Ishikawa (cell line): ENCODE data around the gene C1D.

Experiments used
- CEBPB ChIP-seq: IDR thresholded peaks from 2 replicates; pipeline ENCODE4 v1.6.1; 2012
- CREB1 ChIP-seq: IDR thresholded peaks from 2 replicates; pipeline ENCODE4 v1.6.1; 2012; ENCODE audit warnings: low read depth
- EGR1 ChIP-seq: IDR thresholded peaks from 2 replicates; pipeline ENCODE4 v1.6.1; 2012
- EP300 ChIP-seq: IDR thresholded peaks from 2 replicates; pipeline ENCODE4 v1.6.1; 2012; ENCODE audit warnings: borderline replicate concordance
- FOXM1 ChIP-seq: IDR thresholded peaks from 2 replicates; pipeline ENCODE4 v1.6.1; 2012; ENCODE audit warnings: low read depth, borderline replicate concordance
- MAX ChIP-seq: IDR thresholded peaks from 2 replicates; pipeline ENCODE4 v1.6.1; 2012
- NFIC ChIP-seq: IDR thresholded peaks from 2 replicates; pipeline ENCODE4 v1.6.1; 2012
- RAD21 ChIP-seq: IDR thresholded peaks from 2 replicates; pipeline ENCODE4 v1.6.1; 2012; ENCODE audit warnings: low read depth
- TAF1 ChIP-seq: IDR thresholded peaks from 2 replicates; pipeline ENCODE4 v1.6.1; 2012; ENCODE audit warnings: low read depth, mild to moderate bottlenecking
- TCF12 ChIP-seq: IDR thresholded peaks from 2 replicates; pipeline ENCODE4 v1.6.1; 2012; ENCODE audit warnings: low read depth
- TEAD4 ChIP-seq: IDR thresholded peaks from 2 replicates; pipeline ENCODE4 v1.6.1; 2012
- USF1 ChIP-seq: IDR thresholded peaks from 2 replicates; pipeline ENCODE4 v1.6.1; 2012
- YY1 ChIP-seq: IDR thresholded peaks from 2 replicates; pipeline ENCODE4 v1.6.1; 2012; ENCODE audit warnings: low read depth
- ZBTB7A ChIP-seq: IDR thresholded peaks from 2 replicates; pipeline ENCODE4 v1.6.1; 2012; ENCODE audit warnings: low read depth
- TF ChIP-seq, protein P1 (sequence below): IDR thresholded peaks from 2 replicates; pipeline ENCODE4 v1.6.1; 2012; ENCODE audit warnings: low read depth, mild to moderate bottlenecking

C1D gene

DNA sequence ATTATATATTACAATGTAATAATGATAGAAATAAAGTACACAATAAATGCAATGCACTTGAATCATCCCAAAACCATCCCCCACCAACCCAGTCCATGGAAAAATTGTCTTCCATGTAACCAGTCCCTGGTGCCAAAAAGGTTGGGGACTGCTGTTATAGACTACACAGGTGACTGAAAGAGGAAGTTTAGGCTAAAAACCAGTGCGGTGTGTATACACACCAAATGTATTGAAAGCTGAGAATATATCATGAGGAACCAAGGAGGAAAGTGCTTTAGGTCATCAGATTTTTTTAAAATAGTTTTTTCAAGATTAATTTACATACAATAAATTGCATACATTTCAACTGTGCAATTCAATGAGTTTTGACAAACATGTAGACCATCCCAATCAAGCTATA is 20.5 kb upstream of the C1D start:
- no peak for TF ChIP-seq USF1
- TF ChIP-seq TCF12 = no peak
- TF ChIP-seq TAF1 = no peak
- TF ChIP-seq EGR1 = no peak
- no peak for TF ChIP-seq RAD21
- TF ChIP-seq ZBTB7A = no peak

DNA sequence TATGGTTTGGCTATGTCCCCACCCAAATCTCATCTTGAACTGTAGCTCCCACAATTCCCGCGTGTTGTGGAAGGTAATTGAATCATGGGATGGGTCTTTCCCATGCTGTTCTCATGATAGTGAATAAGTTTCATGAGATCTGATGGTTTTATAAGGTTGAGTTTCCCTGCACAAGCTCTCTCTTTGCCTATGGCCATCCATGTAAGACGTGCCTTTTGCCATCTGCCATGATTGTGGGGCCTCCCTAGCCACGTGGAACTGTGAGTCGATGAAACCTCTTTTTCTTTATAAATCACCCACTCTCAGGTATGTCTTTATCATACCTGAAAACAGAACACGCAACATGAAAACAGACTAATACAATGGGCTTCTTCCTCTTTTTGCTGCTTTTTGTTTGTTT is 11.2 kb upstream of the C1D start:
- TF ChIP-seq ZBTB7A = no peak
- no peak for TF ChIP-seq USF1
- TF ChIP-seq, protein P1, sequence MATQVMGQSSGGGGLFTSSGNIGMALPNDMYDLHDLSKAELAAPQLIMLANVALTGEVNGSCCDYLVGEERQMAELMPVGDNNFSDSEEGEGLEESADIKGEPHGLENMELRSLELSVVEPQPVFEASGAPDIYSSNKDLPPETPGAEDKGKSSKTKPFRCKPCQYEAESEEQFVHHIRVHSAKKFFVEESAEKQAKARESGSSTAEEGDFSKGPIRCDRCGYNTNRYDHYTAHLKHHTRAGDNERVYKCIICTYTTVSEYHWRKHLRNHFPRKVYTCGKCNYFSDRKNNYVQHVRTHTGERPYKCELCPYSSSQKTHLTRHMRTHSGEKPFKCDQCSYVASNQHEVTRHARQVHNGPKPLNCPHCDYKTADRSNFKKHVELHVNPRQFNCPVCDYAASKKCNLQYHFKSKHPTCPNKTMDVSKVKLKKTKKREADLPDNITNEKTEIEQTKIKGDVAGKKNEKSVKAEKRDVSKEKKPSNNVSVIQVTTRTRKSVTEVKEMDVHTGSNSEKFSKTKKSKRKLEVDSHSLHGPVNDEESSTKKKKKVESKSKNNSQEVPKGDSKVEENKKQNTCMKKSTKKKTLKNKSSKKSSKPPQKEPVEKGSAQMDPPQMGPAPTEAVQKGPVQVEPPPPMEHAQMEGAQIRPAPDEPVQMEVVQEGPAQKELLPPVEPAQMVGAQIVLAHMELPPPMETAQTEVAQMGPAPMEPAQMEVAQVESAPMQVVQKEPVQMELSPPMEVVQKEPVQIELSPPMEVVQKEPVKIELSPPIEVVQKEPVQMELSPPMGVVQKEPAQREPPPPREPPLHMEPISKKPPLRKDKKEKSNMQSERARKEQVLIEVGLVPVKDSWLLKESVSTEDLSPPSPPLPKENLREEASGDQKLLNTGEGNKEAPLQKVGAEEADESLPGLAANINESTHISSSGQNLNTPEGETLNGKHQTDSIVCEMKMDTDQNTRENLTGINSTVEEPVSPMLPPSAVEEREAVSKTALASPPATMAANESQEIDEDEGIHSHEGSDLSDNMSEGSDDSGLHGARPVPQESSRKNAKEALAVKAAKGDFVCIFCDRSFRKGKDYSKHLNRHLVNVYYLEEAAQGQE = no peak
- no peak for TF ChIP-seq TAF1
- no peak for TF ChIP-seq NFIC
- no peak for TF ChIP-seq EGR1
- TF ChIP-seq YY1 = no peak
- TF ChIP-seq CREB1 = no peak
- no peak for TF ChIP-seq MAX
- TF ChIP-seq EP300 = no peak
- no peak for TF ChIP-seq CEBPB
- no peak for TF ChIP-seq TEAD4
- TF ChIP-seq RAD21 = no peak
- no peak for TF ChIP-seq TCF12
- TF ChIP-seq FOXM1 = no peak

- TF ChIP-seq, protein P1 = no peak
- TF ChIP-seq MAX = no peak
- no peak for TF ChIP-seq USF1
- no peak for TF ChIP-seq CEBPB
- no peak for TF ChIP-seq EP300
These were observed 2.2 kb downstream of the C1D start for GRCh38 chr2:68060652-68061051.

DNA sequence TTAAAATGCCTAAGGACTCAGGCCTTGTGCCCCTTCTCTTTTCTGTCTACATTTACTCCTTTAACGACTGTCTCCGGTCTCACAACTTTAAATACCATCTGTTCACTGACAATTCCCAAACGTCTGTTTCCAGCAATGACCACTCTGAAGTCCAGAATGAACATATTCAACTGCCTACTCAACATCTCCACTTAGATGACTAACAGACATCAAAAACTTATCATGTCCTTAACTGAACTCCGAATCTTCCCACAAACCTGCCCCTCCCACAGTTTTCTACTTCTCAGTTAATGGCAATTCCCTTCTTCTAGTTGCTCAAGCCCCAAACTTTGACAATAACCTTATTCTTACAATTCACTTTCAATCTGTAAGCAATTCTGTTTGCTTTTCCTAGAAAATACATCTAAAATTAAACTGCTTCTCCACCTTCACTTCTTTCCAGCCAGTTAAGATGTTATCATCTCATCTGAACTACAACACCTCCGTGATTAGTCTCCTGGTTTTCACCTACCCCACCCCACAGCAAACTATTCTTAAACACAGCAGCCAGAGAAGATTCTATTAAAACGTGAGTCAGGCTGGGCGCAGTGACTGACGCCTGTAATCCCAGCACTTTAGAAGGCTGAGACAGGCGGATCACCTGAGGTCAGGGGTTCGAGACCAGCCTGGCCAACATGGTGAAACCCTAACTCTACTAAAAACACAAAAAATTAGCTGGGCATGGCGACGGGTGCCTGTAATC is 2.8 kb downstream of the C1D start:
- no peak for TF ChIP-seq ZBTB7A

- TF ChIP-seq NFIC = no peak
- TF ChIP-seq TCF12 = no peak
- no peak for TF ChIP-seq ZBTB7A
These were observed 5.0 kb downstream of the C1D start for GRCh38 chr2:68057658-68058396.

DNA sequence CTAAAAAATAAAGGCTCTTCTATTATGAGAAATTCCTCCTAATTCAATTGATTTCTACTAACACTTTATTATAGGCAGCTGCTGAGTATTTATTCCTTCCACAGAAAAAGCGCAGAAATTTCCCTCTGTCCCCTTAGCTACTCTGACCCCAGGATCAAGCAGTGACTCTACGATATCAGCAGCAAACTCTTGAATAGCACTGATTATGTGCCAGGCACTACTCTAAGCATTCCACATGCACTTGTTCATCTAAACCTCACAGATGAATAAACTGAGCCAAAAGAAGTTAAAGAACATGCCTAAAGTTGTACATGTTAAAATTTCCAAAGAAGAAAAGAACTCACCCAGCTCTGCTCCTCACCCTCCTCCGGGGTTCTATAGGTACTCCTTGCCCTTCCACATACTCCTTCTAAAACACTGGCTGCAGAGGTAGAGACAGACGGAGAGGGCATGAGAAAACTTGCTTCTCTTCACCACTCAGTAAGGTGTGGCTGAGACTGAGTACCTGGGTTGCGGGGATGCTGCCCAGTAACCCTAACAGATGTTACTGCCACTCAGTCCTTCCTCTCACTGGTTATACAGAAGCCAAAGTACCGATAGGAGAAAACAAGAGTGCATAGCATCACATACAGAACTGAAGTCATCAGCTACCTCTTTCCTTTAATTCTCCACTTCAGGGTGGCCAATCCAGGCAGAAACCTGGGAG is 9.9 kb downstream of the C1D start:
- TF ChIP-seq YY1 (no peak), MAX (no peak), CEBPB (no peak)
- TF ChIP-seq, protein P1 = no peak
